Stromal cell of bone marrow (primary cell): ENCODE results near the gene DNAH8.

Experiments used
- DNase-seq: peaks from one replicate; pipeline ENCODE4 v3.0.0-alpha.2; 2012; ENCODE audit warnings: low read depth

DNAH8 gene, protein sequence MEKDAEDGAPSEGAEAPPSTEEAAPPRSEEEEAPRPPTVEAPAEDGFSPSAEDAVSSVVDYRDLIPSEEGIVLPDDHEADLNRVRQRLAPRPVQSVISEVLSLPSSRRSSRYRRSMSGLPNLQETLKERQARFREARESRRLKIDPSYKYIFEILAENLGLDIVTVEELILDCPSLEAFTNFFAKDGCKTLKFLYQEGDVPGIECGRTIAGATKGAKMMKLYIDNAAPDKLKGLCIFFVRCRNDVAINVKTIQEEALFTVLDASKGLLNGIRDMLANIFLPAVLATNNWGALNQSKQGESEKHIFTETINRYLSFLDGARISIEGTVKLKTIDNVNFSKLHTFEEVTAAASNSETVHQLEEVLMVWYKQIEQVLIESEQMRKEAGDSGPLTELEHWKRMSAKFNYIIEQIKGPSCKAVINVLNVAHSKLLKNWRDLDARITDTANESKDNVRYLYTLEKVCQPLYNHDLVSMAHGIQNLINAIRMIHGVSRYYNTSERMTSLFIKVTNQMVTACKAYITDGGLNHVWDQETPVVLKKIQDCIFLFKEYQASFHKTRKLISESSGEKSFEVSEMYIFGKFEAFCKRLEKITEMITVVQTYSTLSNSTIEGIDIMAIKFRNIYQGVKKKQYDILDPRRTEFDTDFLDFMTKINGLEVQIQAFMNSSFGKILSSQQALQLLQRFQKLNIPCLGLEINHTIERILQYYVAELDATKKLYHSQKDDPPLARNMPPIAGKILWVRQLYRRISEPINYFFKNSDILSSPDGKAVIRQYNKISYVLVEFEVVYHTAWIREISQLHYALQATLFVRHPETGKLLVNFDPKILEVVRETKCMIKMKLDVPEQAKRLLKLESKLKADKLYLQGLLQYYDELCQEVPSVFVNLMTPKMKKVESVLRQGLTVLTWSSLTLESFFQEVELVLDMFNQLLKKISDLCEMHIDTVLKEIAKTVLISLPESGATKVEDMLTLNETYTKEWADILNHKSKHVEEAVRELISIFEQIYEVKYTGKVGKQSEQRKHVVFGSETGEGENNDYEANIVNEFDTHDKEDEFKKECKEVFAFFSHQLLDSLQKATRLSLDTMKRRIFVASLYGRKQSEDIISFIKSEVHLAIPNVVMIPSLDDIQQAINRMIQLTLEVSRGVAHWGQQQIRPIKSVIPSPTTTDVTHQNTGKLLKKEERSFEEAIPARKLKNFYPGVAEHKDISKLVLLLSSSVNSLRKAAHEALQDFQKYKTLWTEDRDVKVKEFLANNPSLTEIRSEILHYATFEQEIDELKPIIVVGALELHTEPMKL (N-terminal part only)

DNA sequence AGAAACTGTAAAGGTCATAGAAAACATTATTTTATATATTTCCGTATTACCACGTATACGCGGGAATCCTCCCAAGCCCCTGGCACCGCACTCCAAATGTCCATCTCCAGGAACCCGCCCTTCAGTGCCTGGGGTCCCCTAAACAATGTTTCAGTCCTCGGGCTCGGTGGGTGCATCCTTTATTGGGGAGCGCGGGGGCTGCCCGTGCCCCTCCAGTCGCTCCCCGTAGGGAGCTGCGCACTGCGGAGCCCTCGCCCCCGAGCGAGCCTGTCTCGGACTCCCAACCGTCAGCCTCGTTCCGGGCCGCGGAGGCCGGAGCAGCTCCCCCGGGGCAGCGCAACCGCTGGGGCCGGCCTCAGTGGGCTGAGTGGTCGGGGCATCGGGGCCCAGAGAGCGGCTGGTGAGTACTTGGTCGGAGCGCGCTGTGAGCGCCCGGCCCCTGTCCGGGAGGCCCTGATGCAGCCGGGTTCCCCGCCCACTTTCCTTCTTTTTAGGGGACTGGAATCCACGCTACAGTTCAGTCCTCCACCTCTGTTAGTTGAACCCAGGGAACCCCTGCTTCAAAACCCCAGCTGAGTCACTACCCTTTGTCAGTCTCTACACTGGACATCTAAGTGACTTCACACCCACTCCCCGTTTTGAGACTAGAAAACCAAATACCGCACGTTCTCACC lies at the start of gene DNAH8:
TSS of gene DNAH8 (plus strand) at position 296 of the 674 bp plus-strand sequence. CDS start 7,499 bp downstream, outside the sequence.
- DNase-seq = no peak

DNA sequence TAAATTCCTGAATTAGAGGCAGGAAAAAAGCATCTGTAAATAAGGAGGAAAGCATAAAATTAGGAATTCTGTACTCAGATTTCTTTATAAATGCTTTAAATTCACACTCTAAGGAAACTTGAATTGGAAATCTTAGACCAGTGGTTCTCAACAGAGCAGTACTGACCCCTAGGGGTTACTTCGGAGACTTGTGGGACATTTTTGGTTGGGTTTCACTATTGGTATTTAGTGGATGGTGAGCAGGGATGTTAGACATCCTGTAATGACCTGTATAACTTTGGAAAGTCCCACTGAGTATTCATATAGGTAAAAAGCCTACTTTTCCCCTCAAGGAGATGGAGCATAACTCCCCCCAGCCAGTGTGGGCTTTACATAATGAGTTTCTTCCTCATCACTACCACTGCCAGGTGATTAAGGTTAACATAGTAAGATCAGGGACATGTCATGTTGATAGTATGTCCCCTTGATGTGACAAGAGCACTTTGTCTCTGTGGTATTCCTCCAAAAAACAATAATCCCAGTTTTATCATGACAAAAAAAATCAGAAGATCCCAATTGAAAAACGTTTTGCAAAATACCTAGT lies 43.1 kb upstream of the DNAH8 start:
- DNase-seq = peak; percentile 41

DNA sequence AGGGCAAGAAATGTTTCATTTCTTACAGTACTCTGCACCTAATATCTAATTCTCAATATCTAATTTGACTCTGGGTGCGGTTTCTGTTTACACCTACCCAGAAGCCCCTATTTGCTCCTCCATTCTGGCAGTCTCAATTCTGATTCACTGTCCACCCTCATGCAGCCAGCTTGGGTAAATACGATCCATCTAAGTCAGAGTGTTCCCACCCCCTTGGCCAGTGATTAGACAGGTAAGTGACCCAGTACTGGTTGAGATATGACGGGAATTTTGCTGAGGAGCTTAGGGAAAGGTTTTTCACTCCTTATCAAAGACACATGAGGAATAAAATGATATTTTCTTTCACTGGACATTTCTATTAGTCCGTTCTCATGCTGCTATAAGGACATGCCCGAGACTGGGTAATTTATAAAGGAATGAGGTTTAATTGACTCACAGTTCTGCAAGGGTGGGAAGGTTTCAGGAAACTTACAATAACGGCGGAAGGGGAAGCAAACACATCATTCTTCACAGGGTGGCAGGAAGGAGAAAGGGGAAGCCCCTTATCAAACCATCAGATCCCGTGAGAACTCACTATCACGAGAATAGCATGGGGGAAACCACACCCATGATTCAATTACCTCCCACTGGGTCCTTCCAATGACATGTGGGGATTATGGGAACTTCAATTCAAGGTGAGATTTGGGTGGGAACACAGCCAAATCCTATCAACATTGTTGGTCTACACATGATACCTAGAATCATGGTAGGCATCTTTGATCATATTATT lies 41.5 kb upstream of the DNAH8 start:
- no peak for DNase-seq

DNA sequence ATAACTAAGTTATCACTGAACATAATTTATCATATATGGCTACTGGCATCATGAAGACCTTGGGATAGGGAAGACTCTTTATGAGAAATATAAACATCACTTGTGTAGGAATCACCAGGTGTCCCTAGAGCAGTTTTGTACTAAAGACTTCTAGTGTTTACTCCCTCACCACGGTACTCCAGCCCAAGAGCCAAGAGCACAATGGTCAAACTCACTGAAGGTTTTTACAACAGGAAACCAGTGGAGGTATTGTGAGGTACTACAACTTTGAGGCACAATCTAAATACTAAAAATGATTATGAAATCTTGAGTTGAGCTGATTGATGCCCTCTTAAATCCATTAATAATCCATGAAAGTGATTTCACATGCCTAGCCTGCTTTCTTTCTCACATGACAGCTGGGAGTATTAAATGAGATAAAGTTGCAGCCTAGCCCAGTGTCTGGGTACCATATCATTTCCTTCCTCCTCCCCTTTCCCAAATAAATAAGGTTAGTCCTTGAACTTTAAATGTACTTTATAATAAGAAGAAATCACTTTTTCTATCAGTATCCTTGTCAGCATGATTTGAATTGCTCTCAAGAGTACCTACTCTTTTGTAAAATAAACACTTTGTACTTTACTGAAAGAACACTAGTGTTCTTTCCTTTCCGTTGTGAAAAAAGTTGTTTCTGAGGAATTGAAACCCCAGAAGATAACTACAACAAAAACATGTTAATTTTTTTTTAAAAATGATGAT lies 38.7 kb upstream of the DNAH8 start:
- no peak for DNase-seq

DNA sequence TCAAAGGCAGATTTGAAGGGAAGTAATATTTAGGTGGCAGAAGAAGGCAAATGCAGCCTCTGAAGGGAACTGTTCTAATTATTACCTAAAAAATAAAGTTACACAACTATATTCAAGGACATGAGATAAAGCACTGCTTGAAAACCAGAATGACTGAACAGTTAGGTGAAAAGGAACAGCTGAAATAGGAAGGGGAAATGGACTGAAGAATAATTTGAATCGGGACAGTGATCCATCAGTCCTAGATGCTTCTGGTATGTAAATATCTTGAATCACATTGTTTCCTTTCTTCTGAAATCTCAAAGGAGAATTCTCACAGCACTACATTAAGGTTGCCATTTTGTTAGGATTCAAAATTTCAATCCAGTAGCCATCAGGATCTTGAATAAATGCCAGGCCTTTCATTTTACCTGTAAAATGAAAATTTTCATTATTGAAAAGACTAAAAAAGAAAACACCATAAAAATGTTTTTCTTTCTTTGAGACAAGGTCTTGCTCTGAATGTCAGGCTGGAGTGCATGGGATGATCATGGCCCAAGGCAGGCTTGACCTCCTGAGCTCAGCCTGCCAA lies 38.1 kb upstream of the DNAH8 start:
- no peak for DNase-seq

DNA sequence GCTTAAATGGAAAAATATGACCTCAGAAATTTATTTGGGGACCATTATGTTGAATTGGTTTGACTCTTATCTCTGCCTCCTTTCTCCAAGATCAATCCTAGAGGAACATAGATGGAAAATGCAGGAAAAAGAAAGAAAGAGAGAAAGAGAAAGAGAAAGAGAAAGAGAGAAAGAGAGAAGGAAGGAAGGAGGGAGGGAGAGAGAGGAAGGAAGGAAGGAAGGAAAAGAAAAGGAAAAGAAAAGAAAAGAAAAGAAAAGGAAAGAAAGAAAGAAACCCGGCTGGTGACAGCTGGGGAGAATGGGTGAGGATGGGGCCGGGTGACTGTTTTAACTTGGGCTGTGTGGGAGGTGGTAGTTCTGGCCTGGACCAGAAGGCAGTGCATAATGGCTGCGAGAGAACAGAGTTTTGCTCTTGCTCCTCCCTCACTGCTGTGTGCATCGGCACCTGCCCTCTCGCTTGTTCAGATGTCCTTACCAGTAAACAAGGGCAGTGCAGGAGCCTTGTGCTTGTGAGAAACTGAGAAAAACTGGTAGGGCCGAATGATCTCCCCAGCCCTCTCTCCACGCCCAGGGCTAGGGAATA lies 36.8 kb upstream of the DNAH8 start:
- no peak for DNase-seq

DNA sequence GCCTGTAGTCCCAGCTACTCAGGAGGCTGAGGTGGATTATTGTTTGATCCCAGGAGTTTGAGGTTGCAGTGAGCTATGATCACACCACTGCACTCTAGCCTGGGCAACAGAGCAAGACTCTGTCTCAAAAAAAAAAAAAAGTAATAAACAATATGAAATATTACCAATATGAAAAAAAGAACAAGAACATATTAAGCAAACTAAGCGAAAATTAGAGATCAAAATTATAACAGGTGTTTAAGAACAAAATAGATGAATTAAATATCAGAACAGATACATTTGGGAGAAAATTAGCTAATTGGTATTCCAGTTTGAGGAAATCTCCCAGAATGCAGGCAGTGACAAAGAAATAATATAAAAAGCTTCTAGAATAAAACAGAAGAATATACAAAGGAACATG lies 35.4 kb upstream of the DNAH8 start:
- no peak for DNase-seq

DNA sequence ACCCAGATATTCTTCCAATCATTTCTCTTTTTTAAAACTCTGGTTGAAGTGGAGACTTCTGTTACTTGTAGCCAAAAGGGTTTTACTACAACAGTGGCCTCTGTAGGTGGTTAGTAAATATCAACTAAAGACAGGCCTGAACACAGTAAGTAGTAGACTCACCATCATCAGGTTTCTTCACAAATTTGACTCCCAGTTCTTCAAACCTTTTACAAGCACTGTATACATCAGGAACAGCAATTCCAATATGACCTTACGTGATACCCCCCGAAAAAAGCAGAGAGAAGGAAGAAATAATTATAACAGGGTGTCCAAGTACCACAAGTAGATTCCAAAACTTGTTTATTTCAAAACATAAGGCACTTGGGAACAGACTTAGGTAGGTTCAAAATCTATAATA lies 33.3 kb upstream of the DNAH8 start:
- no peak for DNase-seq

DNA sequence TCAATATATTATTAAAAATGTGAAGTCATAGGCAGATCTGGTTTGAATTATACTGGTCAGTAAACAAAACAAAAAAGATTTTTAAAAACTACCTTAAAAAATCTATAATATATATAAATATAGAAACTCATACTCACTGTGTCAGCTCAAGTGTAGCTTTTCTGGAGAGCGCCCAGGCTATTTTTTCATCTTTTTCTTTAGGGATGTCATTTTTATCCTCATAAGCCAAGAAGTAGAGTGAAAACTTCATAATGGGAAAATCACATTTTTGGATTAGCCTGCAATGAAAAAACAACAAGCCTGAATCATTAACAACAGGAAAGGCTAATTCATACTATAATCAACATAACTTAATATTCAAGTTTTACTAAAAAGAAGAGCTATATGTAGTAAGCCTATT lies 30.9 kb upstream of the DNAH8 start:
- DNase-seq = no peak

DNA sequence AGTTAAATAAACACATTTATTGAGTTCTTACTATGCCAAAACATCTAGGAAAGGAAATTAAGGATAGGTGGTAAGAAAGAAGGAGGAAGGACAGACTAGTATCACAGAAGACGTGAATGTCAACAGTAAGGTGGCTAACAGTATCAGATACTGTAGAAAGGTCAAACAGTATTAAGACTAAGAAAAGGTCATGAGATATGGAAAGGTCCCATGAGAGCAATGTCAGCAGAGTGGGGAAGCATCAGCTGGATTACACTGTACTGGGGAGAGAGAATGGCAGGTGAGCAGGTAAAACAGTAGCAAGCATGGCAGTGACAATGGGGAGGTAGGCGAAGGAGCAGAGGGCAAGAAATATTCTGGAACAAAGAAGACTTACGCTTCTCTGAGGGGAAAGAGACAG lies 30.2 kb upstream of the DNAH8 start:
- DNase-seq = no peak

DNA sequence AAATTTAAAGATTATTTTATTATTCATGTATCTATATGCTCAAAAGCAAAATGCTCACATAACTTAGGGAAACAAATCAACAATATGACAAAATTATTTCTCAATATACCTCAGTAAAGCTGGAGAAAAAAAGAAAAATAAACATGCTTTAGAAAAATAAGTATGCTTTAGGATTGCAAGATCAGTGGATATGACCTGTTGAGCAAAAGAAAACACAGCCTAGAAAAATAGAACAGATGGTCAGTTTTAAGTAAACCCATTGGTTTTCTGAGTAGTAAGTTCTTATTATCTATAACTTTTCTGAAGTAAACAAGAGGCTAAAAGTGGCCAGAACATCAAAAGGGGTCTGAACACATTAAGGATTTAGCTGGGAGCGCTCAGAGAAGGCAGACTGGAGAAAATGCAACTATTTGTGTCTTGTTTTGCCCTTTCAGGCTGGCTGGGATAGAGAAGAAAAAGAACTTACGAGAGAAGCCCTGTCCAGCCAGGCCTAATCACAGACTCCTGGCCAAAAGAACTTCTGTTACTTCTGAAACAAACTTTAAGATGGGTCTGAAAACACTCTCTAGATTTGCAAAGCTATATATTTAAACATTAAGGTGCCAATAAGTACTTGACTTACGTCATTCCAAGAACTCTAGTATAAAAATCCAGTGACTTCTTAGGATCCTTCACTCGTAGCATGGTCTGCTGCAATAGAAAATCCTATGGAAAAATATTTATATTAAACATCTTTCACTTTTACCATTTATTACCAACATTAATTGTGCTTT lies 28.7 kb upstream of the DNAH8 start:
- no peak for DNase-seq

DNA sequence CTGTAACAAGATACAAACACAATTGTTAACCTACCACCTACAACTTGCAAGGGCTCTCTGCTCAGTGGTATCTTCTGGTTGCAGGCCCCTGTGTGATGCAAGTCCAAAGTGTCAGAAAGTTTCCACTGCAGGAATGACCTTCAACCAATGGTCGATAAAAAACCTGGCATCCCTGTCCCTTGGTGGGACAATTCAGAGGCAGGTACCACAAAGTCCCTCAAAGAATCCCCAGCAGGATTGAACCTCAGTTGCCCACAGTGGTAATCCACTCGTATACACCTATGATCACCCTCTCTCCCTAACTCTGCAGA lies 28.1 kb upstream of the DNAH8 start:
- DNase-seq = no peak

DNA sequence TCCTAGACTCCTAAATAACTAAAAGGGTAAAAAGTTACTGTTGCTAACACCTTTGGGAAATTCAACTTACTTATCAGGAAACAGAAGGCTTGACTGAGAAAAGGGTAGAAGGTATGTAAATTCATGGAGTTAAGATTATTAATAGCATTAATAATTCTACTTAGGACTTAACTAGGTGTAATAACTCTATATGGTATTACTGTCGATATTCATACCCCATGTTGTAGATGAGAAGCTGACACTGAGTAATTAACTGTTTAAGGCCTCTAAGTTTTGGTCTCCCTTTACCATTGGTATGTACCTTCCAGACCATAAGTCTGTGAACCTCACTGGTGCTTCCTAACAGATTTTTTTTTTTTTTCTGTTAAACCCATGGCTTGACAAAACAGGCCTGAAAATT lies 27.6 kb upstream of the DNAH8 start:
- DNase-seq = no peak

DNA sequence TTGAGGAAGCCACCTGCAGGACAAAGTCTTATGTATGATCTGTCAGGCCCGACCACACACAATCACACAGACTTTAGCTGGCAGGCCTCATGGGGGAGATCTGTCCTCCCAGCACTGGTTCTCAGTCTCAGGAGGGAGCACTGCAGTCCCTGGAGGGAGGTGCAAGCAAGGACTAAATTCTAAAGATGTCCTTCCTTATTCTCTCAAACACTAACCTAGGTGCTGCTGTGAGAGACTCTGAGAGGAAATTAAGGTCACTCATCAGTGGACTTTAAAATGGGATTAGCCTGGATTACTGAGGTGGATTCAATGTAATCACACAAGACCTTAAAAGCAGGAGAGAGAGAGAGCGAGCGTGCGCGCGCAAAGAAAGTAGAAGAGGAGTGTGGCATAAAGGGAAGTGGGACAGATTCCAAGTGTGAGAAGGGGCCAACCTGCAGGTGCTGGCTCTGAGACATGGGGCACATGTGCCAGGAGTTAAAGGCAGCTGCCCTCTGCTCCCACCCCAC lies 26.5 kb upstream of the DNAH8 start:
- DNase-seq = no peak

DNA sequence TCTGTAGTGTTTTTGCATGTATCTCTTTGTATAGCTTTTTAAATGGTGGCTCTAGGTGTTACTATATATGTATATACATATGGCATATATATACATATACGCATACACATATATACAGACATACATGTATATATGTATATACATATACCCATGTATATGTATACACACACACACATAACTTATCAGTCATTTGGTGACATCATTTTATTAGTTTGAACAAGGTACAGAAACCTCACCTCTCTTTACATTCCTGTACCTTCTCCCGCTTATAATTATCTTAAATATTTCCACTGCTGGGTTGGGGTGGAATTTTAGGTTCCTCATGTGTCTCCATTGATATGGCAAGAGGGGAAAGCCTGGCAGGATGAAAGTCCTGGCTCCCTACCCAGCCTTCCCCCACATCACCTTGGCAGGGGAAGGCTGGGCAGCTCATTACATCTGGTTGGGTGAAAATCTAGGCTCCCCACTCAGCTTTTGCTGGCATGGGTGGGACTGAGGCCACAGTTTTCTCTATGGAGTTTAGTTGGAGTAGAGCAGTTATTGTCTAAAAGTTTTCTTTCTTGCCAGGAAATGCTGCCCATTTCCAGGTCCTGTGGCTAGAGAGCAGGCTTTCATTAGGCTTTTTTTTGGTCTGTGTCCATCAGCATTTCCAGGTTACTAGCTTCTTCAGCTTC lies 19.7 kb upstream of the DNAH8 start:
- DNase-seq = no peak

DNA sequence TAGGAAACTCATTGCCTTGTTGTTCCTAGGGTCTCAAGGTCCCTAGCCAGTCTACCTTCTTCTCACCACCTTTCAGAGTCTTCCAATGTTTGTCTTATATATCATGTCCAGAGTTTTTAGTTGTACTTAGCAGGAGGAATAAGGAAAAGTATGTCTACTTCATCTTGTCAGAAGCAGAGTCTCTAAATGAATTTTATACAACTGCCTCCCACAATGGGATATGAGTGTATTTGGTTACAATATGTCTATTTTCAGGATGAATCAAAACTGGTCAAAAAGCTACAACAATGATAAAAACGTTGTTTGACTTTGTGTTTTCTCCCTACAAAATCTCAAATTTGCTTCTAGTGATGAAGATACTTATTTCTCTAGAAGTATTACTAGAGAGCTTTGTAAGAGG lies 19.2 kb upstream of the DNAH8 start:
- DNase-seq = no peak

DNA sequence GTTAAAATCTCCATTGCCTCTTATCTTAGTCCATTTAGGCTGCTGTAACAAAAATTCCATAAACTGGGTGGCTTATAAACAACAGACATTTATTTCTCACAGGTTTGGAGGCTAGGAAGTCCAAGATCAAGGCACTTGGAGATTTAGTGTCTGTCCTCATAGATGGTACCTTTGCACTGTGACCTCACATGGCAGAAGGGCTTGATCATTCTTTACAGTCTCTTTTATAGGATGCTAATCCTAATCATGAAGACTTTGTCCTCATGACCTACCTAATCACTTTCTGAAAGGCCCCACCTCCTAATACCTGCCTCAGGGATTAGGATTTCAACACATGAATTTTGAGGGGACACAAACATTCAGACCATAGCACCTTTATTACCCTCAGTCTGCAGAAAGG lies 18.8 kb upstream of the DNAH8 start:
- no peak for DNase-seq

DNA sequence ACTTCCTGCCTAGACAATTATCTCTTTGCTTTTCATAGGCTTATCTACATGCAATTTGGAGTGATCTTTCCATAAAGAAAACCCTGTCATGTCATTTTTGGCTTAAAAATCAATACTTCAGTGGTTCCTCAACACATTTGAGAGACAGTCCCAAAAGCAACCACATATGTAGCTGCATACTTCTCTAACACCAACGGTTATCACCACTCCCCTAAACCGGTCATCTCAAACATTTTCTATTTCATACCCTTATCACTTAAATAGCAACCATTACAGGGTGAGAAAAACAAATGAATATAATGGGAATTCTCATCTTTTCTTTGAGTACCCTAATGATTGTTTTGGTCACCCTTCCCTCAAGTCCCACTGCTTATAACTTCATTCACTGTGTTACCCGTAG lies 17.3 kb upstream of the DNAH8 start:
- DNase-seq = no peak
